Activated CD4-positive, alpha-beta T cell treated with anti-CD3 and anti-CD28 coated beads for 24 hours (primary cell): ENCODE measurements around the gene BAMBI.
A peak's percentile ranks its signal among the peaks of the same experiment; 100 is the strongest.
"Not testable (repeated sequence)": the region's sequence is repeated elsewhere in the genome, so short reads cannot be mapped to it uniquely, and the experiment has no call there.

Experiments used
- DNase-seq, 2 donors: peaks; one replicate each; pipeline ENCODE4 v3.0.0-alpha.2; 2020; ENCODE audit warnings: low read depth in 2 of 2

Gene BAMBI

GRCh38 chr10:28676968-28677887 lies at the start of gene BAMBI:
Gene BAMBI (plus strand): TSS chr10:28677521. CDS start chr10:28677898, 377 bp downstream.
- DNase-seq = peak; percentile 82 to 83

DNA sequence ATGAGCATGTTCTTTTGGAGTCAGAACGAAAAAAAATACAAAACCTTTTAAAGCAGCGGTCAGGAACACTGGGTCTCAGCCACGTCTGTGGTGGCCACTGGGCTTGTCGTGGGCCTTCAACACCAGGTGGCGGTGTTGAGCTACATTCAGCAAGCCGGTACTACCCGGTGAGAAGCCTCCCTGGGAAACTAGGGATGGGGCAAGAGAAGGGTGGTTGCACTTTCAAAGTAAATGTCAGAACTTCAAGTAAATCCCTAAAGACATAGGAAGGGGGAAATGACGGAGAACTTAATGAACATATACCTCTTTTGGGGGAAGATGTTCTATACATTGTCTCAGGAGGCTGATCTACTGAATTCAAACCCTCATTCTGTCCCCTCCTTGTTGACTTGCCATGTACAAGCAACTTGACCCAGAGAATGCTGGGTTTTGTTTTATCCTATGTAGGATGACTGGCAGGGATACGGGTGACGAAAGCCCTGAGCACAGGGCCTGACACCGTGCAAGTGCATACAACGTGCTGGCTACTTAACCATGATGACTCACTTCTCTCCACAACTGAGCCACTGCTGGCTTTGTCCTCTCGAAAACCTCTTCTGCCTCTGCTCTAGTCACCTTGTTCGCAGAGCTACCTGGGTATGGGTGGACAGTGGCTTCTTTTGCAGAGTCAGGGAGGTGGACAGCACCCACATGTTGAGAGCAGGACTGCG lies 49.0 kb upstream of the BAMBI start:
- DNase-seq = peak; percentile 43 to 60

DNA sequence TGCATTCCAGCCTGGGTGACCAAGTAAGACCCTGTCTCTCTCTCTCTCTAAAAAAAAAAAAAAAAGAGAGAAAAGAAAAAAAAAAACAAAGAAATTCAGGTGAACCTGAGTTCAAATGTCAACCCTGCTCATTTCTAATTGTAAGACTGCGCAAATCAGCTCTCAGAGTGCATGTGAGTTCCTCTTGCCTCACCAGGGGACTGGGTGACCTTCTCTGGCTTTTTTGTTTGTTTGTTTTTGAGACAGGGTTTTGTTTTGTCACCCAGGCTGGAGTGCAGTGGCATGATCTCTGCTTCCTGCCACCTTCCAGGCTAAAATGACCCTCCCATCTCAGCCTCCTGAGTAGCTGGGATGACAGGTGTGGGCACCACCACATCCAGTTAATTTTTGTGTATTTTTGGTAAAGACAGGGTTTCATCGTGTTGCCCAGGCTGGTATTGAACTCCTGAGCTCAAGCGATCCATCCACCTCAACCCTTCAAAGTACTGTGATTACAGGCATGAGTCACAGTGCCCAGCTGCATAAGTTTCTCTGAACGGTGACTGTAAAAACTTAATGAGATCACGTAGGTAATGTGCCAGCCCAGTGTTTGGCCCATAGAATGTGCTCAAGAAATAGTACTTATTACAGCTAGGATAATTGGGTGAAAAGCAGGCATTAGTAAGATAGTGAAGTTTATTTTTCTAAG lies 45.3 kb upstream of the BAMBI start:
- DNase-seq = no peak

DNA sequence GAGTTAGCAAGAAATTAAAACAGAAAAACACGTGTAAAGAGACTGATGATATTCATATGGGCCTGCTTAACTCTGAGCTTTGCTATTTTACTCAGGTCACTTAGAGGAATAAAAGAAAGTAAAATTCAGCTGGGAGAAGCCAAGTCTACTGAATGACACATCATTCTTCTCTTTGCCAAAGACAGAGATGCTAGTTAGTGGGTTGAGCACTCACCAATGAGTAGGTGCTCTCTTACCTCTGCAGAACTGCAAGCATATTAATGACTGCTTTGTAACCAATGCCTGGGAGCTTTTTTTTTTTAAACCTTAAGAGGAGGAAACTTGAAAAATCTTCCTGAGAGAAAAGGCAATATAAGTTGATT lies 44.8 kb upstream of the BAMBI start:
- DNase-seq = no peak

- no peak for DNase-seq
Measured at GRCh38 chr10:28633750-28634149, 43.6 kb upstream of the BAMBI start.

- DNase-seq = no peak
Measured at GRCh38 chr10:28637346-28637745, 40.0 kb upstream of the BAMBI start.

- no peak for DNase-seq
Measured at GRCh38 chr10:28638392-28638791, 38.9 kb upstream of the BAMBI start.

- no peak for DNase-seq
Measured at GRCh38 chr10:28640551-28640950, 36.8 kb upstream of the BAMBI start.

GRCh38 chr10:28644647-28645046 lies 32.7 kb upstream of the BAMBI start:
- DNase-seq = no peak

DNA sequence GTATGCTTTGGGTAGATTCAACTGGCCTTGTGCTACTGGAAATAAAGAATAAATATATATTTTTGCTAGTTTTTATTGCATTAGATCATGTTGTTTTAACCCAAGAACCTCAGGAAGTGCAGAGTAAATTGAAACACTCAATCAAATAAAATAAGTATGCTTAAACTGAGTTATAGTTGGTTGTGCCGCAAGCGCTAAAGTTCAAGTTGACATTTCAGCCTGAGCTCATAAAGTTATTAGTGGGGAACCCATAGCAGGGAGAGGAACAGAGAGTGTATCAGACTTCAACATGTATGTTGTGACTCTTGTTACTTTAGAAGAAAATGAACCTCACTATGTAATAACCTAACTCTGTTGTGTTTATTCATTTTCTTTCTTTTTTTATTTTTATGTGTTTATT lies 25.2 kb upstream of the BAMBI start:
- no peak for DNase-seq

- DNase-seq = no peak
Measured at GRCh38 chr10:28652703-28653102, 24.6 kb upstream of the BAMBI start.

DNA sequence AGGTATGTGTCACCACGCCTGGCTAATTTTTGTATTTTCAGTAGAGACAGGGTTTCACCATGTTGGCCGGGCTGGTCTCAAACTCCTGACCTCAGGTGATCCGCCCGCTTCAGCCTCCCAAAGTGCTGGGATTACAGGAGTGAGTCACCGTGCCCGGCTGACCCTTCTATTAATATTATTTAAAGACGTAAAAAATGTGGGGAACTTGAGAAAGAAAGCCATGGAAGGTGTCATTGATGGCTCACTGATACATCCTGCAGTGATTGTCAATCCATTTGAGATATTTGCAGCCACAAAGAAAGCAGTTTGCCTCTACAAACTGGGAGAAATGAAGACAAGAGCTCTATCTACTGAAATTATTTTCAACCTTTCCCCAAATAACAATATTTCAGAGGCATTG lies 18.5 kb upstream of the BAMBI start:
- DNase-seq = not testable (repeated sequence)

GRCh38 chr10:28661035-28661434 lies 16.3 kb upstream of the BAMBI start:
- no peak for DNase-seq

DNA sequence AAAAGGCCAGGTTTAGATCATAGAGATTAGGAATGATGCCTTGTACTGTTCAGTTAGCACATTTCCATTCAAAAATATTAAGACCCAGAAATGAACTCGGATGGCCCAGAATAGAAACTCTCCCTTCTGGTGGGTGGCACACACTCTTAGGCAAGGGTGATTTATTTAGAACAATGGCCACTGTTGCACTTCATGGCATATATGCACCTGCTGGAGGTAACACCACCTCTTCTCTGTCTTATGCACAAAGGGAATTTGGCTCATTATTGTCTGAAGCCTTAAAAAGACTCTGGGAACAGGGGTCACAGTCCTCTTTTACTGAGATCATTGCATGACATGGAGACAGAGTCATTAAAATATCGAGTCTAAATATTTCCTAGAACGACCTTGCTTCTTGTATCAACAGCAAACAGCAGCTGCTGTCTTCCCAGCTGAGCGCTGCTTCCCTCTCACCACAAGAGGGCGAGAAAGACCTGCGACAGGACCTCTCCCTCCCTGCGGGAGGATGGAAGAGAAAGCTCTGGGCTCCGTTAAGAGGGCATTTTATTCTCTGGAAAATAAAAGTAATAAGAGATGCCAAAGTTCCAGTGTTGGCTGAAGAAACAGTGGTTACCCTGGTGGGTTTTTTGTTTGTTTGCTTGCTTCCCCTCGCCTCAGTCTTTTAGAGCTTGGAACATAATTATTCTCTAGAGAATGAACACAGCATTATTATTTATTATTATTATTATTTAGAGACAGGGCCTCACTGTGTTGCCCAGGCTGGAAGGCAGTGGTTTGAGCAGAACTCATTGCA lies 13.5 kb upstream of the BAMBI start:
- DNase-seq = peak; percentile 50 to 54

DNA sequence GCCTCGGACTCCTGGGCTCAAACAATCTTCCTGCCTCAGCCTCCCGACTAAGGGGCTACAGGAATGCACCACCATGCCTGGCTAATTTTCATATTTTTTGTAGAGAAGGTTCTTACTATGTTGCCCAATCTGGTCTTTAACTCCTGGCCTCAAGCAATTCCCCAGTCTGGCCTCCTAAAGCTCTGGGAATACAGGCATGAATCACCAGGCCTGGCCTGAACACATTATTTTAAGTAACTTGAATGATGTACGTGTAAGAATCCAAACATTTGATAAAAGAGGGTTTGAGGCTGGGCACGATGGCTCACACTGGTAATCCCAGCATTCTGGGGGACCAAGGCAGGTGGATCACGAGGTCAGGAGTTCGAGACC lies 13.0 kb upstream of the BAMBI start:
- DNase-seq = no peak

- DNase-seq = no peak
Measured at GRCh38 chr10:28666751-28667467, 10.4 kb upstream of the BAMBI start.

DNA sequence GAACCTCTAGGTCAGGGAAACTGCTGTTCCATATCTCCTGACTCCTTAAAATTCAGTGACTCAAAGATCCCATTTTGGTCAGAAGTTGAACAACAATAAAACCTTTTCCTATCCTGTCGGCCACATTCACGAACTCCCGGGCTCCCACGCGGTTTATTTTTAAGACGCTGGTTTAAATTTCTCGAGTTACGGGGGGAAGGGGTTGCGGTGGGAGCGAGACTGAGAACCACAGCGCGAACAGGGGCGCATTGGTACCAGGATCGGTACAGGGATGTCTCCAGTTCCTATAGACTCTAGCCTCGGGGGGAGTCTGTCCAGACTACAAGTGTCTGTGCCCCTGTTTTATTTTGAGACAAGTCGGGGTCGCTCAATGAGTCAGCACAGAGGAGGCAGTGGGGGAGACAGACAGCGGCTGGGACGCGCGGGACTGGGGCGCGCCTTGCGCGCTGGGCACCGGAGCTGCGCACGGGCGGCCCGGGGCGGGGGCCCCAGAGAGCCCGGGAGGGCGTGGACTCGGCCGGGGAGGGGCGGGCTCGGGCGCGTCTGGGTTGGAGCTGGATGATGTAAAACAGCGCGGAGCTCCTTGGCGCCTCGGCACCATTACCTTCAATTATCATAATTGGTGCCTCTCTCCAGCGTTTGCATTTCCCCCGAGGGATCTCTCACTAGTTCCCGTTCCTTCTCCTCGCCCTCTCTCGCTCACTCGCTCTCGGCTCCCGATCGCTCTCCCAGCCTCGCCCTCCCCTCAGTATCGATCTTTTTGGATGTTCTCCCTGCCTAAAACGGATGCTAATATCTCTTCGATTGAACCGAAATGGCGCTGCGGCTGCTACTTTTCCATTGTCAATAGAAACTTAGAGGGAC lies 8.7 kb upstream of the BAMBI start:
- DNase-seq = peak; percentile 39 to 49

DNA sequence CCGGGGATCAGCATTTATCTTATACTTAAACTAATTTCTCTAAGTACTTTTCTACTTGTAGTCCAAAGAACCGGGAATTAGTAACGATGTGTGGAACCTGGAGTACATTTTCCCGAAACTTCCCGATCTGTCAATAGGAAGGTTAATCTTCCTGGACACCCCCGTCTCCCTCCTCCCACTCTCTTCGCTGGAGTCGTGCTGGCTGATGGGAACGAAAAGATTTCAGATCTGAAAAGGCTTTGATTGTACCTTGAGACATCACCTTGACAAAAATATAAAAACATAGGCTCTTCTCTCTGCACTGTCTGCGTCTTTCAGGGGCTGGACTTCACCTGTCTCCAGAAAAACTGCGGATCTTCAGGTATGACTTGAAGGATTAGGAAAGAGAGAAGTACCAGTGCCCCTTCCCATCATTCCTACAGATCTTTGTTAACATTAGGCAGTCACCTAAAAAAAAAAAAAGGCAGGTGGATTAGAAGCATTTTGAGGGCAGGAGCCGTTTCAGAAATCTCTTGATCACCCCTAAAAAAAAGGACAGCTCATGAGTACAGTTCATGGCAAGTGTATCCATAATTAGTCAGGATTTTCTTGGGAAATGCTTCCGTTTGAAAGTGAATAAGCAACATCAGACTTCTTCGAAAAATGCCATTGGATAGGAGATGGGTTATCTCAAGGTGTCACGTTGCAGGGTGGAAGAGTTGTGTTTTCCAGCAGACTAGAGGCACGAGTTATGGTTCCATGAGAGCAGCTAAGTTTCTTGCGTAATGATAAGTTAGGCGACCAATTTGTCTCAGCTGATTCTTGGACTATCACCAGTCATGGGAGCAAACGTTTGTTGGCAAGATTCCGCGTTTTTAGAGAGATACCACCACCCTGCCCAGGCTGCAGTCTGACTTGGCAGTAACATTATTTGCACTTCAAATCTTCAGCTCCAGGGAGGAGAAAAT lies 7.8 kb upstream of the BAMBI start:
- no peak for DNase-seq

GRCh38 chr10:28674782-28675181 lies 2.5 kb upstream of the BAMBI start:
- DNase-seq = no peak
